Choroid plexus epithelial cell (primary cell): Measurements from ENCODE around the gene BIRC6.
"Not testable (repeated sequence)": the region's sequence is repeated elsewhere in the genome, so short reads cannot be mapped to it uniquely, and the experiment has no call there.

Experiments
- DNase-seq: peaks from one replicate; pipeline ENCODE4 v3.0.0-alpha.2; 2010; ENCODE audit warnings: low read depth
- H3K4me3 ChIP-seq: 2 replicates; pipeline ENCODE4 v1.5.1; 2011; ENCODE audit warnings: low read depth, mild to moderate bottlenecking, control low read depth, low read length, moderate library complexity
- CTCF ChIP-seq: conservative IDR thresholded peaks from 2 replicates; pipeline ENCODE4 v1.5.1; 2011; ENCODE audit warnings: low read depth, mild to moderate bottlenecking, control low read depth, inconsistent platforms, low read length, moderate library complexity

BIRC6 gene

DNA sequence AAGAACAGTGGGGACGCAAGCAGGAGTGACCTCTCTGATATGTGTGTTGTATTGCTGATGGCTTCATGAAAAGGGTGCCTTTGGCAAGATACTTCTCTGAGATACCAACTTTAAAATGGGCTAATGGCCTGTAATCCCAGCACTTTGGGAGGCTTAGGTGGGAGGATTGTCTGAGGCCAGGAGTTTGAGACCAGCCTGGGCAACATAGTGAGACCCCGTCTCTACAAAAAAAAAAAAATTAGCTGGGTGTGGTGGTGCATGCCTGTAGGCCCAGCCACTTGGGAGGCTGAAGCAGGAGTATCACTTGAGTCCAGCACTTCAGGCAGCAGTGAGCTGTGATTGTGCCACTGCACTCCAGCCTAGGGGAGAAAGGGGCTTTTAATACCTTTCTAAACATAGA lies 9.8 kb downstream of the BIRC6 start:
- no peak for DNase-seq

GRCh38 chr2:32369222-32369621 lies 12.4 kb downstream of the BIRC6 start:
- DNase-seq = no peak
- no peak overlapping the region for H3K4me3 ChIP-seq
- TF ChIP-seq CTCF = no peak

More for the DNA sequence above, 9.8 kb downstream of the BIRC6 start:
- H3K4me3 ChIP-seq = no peak overlapping the region
- TF ChIP-seq CTCF = no peak

DNA sequence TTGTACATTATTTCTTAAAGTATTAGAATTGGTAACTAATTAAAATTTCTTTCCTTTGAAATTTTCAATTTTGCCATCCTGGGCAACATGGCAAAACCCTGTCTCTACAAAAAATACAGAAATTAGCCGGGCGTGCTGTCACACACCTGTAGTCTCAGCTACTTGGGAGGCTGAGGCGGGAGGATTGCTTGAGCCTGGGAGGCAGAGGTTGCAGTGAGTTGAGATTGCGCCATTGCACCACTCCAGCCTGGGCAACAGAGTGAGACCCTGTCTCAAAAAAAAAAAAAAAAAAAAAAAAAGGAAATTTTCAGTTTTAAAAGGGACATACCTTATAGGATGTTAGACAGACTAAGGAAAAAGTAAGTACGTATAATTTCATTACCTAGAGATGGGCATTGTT lies 14.1 kb downstream of the BIRC6 start:
- H3K4me3 ChIP-seq, DNase-seq: not testable (repeated sequence)

DNA sequence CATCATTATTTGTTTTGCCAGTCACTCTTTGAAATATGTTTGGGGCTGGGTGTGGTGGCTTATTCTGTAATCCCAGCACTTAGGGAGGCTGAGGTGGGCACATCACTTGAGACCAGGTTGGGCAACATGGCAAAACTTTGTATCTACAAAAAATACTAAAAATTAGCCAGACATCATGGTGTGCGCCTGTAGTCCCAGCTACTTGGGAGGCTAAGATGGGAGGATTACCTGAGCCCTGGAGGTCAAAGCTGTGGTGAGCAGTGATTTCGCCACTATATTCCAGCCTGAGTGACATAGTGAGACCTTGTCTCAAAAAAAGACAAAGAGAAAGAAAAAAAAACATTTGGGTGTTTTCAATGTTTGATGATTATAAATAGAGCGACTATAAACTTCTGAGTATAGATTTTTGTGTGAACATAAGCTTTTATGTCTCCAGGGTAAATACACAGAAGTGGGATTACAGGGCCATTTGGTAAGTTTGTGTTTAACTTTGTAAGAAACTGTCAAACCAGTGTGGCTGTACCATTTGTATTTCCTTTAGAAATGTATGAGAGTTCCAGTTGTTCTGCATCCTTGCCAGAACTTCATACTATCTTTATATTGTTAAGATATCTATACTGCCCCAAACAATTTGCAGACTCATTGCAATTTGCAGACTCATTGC lies 15.8 kb downstream of the BIRC6 start:
- DNase-seq = no peak
- TF ChIP-seq CTCF = no peak
- H3K4me3 ChIP-seq = no peak overlapping the region

- DNase-seq = no peak
- TF ChIP-seq CTCF = no peak
- no peak overlapping the region for H3K4me3 ChIP-seq
Measured at GRCh38 chr2:32375228-32375892, 18.5 kb downstream of the BIRC6 start.

GRCh38 chr2:32376756-32377155 lies 19.9 kb downstream of the BIRC6 start:
- TF ChIP-seq CTCF = no peak
- no peak overlapping the region for H3K4me3 ChIP-seq

GRCh38 chr2:32377928-32378327 lies 21.1 kb downstream of the BIRC6 start:
- TF ChIP-seq CTCF = no peak
- no peak for DNase-seq
- no peak overlapping the region for H3K4me3 ChIP-seq

More at GRCh38 chr2:32376756-32377155, 19.9 kb downstream of the BIRC6 start:
- no peak for DNase-seq
